ENCODE results near the gene ZNF790.

Gene ZNF790

DNA sequence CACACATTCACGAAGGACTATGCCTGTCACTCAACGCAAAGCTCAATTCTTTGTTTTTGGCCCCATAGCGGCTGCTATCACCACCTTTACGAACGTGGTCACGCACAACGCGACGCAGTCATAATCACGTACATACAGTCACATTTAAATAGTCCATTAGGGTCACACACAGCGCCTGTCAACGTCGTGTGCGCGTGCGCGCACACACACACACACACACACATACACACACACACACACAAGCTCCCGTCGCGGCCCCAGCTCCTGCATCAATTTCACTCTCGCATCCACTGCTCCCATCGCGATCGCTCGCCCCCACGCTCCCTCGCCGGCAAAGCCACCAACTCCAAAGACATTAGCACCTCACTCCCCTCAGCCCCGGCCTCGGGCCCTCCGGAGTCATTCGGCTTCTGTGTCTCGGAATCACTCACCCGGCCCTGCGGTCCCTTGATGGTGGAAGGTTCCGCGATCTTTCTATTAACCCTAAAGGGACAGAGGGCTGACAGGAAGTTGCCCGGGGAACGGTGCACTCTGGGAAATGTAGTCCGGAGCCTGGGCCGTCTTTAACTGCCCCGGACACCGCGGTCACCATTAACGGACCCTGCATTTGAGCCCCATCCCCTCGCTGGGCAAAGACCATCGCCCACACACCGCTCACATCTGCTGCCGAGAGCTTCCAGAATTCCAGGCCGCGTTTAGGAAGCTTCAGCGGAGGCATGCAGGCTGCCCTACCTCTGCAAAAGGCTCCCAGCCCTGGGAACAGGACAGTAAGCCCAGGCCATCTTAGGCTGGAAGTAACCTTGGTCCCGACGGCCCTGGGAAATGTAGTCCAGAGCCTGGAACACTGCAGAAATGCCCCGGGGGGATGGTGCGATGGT, at the start of gene ZNF790:
ZNF790 (minus strand) TSS at position 482 of the 878 bp plus-strand sequence. CDS start 12,768 bp downstream, outside the sequence.
- POLR2A ChIA-PET, result interaction anchor here (0.6 to 1.8 kb wide), 6 partner anchors 11 to 450 kb away, joined by 3 to 12 read pairs (median 5); partner anchors contain the start of gene ZNF345
- CTCF ChIA-PET, result interaction anchor here (1.2 to 2.7 kb wide), 3 partner anchors 12 to 43 kb away, joined by 3 to 13 read pairs (median 3); partner anchors contain the start of gene ZNF345
- DNase-seq (ENCODE audit: extremely low spot score), result peak; percentile 88
- TF ChIP-seq, protein P1, sequence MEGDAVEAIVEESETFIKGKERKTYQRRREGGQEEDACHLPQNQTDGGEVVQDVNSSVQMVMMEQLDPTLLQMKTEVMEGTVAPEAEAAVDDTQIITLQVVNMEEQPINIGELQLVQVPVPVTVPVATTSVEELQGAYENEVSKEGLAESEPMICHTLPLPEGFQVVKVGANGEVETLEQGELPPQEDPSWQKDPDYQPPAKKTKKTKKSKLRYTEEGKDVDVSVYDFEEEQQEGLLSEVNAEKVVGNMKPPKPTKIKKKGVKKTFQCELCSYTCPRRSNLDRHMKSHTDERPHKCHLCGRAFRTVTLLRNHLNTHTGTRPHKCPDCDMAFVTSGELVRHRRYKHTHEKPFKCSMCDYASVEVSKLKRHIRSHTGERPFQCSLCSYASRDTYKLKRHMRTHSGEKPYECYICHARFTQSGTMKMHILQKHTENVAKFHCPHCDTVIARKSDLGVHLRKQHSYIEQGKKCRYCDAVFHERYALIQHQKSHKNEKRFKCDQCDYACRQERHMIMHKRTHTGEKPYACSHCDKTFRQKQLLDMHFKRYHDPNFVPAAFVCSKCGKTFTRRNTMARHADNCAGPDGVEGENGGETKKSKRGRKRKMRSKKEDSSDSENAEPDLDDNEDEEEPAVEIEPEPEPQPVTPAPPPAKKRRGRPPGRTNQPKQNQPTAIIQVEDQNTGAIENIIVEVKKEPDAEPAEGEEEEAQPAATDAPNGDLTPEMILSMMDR (IDR thresholded peaks at IDR 0.05; ENCODE audit: control extremely low read depth, extremely low read depth, low read depth, missing control alignments), result no peak

DNA sequence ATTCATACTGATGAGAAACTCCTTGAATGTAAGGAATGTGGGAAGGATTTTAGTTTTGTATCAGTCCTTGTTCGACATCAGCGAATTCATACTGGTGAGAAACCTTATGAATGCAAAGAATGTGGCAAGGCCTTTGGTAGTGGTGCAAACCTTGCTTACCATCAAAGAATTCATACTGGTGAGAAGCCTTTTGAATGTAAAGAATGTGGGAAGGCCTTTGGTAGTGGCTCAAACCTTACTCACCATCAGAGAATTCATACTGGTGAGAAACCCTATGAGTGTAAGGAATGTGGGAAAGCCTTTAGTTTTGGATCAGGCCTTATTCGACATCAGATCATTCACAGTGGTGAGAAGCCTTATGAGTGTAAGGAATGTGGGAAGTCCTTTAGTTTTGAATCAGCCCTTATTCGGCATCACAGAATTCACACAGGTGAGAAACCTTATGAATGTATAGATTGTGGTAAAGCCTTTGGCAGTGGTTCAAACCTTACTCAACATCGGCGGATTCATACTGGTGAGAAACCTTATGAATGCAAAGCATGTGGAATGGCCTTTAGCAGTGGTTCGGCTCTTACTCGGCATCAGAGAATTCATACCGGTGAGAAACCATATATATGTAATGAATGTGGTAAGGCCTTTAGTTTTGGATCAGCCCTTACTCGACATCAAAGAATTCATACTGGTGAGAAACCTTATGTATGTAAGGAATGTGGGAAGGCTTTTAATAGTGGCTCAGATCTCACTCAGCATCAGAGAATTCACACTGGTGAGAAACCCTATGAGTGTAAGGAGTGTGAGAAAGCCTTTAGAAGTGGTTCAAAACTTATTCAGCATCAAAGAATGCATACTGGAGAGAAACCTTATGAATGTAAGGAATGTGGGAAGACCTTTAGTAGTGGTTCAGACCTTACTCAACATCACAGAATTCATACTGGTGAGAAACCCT, 39.1 kb upstream of the ZNF790 start:
- POLR2A ChIA-PET, result no interaction called here
- CTCF ChIA-PET, result no interaction called here
- DNase-seq (ENCODE audit: extremely low spot score), result no peak
- TF ChIP-seq, protein P1 (IDR thresholded peaks at IDR 0.05; ENCODE audit: control extremely low read depth, extremely low read depth, low read depth, missing control alignments), result no peak

DNA sequence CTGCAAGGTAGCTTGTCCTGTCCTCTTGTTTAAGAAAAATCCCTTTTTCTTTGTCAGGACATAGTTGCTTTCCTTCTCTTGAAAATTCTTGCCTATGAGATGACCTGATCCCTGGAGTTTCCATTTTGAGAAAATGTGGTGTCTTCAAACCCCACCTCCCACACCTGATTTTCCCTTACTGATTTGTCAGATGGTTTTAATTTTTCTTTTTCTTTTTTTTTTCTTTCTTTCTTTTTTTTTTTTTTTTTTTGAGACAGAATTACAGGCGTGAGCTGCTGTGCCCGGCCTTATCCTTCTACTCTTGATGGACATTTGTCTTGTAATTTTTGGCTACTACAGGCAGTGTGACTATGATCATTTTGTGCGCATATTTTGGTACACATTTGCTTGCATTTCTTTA, 13.7 kb upstream of the ZNF790 start:
- no peak for DNase-seq (ENCODE audit: extremely low spot score)
- POLR2A ChIA-PET, result no interaction called here
- CTCF ChIA-PET, result no interaction called here
- TF ChIP-seq, protein P1 (IDR thresholded peaks at IDR 0.05; ENCODE audit: control extremely low read depth, extremely low read depth, low read depth, missing control alignments), result no peak

DNA sequence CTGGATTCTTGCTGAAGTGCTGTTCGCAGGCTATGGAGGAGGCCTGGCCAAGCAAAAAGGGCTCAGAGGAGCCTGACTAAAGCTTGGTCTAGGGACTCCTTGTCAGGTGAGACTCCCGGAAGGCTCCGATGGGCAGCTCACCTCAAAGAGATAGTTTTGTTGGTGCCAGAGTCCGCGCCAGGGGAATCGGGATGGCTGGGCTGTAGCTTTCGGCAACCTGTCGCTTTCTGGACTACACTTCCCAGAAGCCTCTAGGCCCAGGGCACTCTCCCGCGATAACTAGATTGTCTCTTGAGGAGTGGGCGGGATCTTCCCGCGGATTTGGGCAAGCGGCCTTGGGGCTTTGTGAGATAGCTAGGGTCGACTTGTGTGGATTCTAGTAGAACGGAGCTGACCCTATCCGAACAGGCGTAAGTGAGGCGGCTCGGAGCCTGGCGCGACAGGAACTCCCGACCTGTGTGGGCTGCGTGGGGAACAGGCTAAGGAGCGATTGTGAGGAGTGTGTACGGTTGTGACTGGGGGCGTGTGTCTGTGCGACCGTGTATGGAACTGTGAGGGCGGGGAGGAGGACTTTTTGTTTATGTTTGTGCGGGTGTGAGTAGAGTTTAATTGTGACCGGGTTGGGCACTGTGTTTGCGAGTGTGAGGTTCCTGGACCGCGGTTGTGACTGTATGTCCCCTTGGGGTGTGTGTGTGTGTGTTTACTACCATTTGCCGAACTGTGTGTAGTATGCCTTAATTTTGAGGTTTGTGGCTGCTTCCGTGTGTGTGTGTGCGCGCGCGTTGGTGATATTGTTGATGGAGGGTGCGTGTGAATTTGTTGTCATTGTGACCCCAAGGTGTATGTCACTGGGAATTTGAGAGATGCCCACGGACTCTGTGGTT, 12.6 kb upstream of the ZNF790 start, which contains the start of gene ZNF345:
ZNF345 (plus strand) TSS at position 318 of the 884 bp plus-strand sequence. CDS start 25,955 bp downstream, outside the sequence.
- TF ChIP-seq, protein P1 (IDR thresholded peaks at IDR 0.05; ENCODE audit: control extremely low read depth, extremely low read depth, low read depth, missing control alignments), result no peak
- DNase-seq (ENCODE audit: extremely low spot score), result peak; percentile 91
- ChIA-PET CTCF (interaction anchor here (1.0 to 2.4 kb wide), 5 partner anchors 9 to 472 kb away, joined by 3 to 13 read pairs (median 3); partner anchors contain the start of genes ZFP14 and ZNF790), POLR2A (interaction anchor here (0.8 to 1.5 kb wide), 5 partner anchors 9 to 636 kb away, joined by 3 to 12 read pairs (median 5); partner anchors contain the start of genes ZNF146, ZNF565 and ZNF850)

DNA sequence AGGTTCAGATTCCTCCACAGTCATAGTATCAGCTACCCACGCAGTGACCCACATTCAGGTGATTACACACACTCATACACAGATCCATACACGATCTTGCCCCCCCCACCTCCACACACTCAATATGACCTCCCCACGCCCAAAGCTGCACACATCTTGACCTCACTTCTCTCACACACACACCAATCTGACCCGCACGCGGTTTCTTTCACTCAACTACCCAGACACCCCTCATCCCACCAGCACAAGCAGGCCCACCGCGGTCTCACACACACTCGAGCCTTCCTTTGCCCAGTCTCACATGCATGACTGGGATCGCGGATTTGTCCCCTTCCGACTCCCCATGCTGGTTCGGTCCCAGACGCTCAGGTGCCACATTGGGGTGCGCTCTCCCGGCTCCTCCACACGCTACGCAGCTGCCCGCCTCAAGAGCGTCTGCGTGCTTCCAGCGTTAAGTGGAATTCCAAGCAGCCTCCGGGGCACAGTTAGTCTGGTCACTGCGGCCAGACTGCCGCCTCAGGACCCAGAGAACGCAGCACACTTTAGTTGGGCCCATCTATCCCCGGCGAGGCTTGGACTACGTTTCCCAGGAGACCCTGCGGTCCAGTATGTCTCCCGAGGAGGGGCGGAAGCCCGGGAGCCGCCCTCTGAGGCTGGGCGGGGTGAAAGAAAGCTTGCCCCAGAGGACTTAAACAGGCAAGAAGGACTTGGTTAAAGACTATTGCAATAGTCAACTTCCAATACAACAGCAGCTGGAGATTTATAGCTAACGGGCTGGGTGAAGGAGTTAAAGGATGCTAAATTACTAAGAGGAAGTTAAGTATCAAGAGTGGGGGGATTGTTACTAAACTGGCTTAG, 11.7 kb upstream of the ZNF790 start:
- TF ChIP-seq, protein P1 (IDR thresholded peaks at IDR 0.05; ENCODE audit: control extremely low read depth, extremely low read depth, low read depth, missing control alignments), result no peak
- CTCF ChIA-PET, result interaction anchor here (1.0 to 2.4 kb wide), 5 partner anchors 8 to 471 kb away, joined by 3 to 13 read pairs (median 3); partner anchors contain the start of genes ZFP14 and ZNF790
- DNase-seq (ENCODE audit: extremely low spot score), result peak; percentile 90
- POLR2A ChIA-PET, result interaction anchor here (0.8 to 1.6 kb wide), 6 partner anchors 9 to 635 kb away, joined by 3 to 12 read pairs (median 4); partner anchors contain the start of genes ZNF146, ZNF565 and ZNF850
